Activated CD4-positive, alpha-beta T cell treated with anti-CD3 and anti-CD28 coated beads, Interleukin-2, Interleukin-4, amounts not matched to agents 100 ng/mL and 50 ng/mL, durations not matched to agents 16 hours and 8 hours (primary cell): ENCODE results near the gene DNAAF1.

Experiments used
- DNase-seq: peaks from one replicate; pipeline ENCODE4 v3.0.0-alpha.2; 2020; ENCODE audit warnings: low spot score

The DNAAF1 gene

GRCh38 chr16:84161037-84161436 is 15.9 kb downstream of the DNAAF1 start:
- no peak for DNase-seq

GRCh38 chr16:84161801-84162200 is 16.7 kb downstream of the DNAAF1 start:
- no peak for DNase-seq

GRCh38 chr16:84165746-84166145 is 20.6 kb downstream of the DNAAF1 start:
- DNase-seq = no peak

DNA sequence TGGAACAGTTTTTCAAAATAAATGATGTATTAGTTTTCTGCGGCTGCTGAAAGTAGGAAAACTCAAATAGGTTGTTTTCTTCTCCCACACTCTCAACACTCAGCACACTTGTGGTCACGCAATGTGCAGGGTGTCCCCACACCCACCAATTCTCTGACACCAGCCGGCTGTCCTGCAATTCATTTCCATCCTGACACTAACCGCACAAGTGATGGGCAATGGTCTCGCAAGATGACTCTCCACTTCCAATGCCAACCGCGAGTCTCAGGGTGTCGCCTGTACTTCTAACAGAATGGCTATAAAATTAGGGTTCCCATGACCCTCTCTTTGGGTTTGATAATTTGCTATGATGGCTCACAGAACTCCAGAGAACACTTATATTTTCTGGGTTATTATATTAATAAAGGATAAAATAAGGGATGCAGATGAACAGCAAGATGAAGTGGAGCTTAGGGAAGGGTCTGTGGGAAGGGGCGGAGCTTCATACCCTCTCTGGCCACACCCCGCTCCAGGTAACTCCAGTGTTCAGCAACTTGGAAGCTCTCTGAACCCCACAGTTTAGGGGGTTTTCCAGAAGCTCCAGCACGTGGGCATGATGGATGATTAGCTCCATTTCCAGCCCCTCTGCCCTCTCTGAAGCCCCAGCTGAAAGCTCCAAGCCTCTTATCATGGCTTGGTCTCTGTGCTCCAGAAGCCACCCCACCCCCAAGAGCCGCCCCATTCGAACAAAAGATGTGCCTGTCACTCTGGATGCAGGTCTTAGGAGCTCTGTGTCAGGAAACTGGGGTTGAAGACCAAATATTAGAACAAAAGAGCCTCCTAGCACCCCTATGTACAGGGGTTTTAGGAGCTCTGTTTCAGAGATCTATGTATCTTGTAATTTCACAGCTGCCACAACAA is 21.9 kb downstream of the DNAAF1 start:
- peak; percentile 74 for DNase-seq

GRCh38 chr16:84169765-84170310 is 24.7 kb downstream of the DNAAF1 start:
- DNase-seq = no peak

DNA sequence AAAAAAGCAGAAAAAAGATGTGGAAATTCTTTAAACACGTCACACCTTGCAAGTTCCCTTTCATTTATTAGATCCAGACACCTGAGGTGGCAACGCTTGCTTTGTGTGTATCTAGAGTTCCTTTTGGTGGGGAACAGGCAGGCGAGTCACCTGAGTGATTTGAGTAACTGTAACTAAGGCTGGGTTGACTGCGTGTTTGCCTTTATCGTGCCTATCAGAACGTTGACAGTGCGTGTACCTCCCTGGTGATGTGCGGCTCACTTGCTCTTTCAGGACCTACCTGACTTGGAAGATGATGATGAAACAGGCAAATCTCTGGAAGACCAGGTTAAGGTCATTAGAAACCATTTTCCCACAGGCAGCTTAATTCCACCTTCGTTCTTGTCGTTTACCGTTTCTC is 29.3 kb downstream of the DNAAF1 start:
- no peak for DNase-seq

DNA sequence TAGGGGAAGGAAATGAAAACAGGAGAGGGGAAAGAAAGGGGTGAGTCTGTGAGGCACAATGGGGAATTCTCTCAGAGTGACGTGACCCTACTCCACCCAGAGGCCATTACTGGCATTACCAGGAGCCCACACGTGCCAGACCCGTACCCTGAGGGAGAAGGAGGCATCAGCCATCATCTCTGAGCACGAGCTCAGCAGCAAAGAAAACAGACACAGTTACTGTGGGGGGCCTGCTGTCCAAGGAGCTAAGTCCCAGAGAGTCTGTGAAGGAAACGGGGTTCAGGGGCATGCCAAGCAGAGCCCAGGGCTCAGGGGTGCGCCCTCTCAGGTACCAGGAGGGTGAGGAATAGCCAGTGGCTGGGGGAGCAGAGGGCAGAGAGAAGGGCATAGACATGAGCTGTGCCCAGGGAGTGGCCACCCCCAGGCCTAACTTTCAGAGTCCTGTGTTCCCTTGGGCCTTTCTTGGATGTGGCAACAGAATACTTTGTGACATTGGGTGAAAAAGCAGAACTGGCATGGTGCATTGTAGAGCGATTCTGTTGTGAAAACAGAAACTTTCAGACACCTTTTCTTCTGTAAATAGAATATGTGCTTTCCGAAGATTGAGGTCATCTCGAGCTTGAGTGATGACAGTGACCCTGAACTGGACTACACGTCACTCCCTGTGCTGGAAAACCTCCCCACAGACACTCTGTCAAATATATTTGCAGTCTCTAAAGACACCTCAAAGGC is 30.4 kb downstream of the DNAAF1 start:
- DNase-seq = peak; percentile 49

- DNase-seq = no peak
These were observed 31.3 kb downstream of the DNAAF1 start for GRCh38 chr16:84176192-84177053.

GRCh38 chr16:84177741-84178073 is 32.6 kb downstream of the DNAAF1 start:
- no peak for DNase-seq

- DNase-seq = no peak
These were observed 33.1 kb downstream of the DNAAF1 start for GRCh38 chr16:84178146-84178765.

DNA sequence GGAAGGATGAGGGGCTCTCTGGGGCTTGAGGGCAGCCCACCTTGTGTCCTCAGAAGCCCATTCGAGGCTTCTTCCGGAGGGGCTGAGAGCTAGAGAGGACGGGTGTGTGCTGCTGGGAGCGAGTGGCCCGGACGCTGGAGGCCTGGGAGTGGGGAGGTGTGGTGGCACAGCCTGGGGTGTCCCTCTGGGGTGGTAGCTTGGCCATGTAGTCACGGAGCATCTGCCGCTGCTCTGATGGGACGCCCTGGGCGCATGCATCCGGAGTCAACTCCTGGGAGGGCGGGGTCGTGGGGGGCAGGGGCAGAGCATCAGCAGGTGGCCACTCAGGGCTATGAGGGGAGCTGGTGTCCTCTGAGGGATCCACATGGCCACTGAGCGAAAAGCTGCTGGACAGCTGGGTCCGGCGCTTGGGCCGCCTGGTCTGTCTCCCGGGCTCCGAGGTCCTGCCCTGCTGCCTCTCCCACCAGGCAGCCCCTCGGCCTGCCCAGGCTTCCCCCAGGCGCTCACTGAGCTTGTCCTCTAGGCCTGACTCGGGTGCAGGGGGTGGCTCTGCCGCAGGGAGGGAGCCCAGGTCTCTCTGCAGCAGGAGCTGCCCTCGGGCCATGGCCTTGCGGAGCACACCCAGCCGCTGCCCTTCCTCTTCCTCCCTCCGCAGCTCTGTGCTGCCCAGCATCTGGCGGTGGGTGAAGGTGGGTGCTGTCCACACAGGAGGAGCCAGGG is 33.9 kb downstream of the DNAAF1 start:
- no peak for DNase-seq

GRCh38 chr16:84179612-84180320 is 34.7 kb downstream of the DNAAF1 start:
- no peak for DNase-seq

GRCh38 chr16:84180519-84181140 is 35.5 kb downstream of the DNAAF1 start:
- DNase-seq = no peak

DNA sequence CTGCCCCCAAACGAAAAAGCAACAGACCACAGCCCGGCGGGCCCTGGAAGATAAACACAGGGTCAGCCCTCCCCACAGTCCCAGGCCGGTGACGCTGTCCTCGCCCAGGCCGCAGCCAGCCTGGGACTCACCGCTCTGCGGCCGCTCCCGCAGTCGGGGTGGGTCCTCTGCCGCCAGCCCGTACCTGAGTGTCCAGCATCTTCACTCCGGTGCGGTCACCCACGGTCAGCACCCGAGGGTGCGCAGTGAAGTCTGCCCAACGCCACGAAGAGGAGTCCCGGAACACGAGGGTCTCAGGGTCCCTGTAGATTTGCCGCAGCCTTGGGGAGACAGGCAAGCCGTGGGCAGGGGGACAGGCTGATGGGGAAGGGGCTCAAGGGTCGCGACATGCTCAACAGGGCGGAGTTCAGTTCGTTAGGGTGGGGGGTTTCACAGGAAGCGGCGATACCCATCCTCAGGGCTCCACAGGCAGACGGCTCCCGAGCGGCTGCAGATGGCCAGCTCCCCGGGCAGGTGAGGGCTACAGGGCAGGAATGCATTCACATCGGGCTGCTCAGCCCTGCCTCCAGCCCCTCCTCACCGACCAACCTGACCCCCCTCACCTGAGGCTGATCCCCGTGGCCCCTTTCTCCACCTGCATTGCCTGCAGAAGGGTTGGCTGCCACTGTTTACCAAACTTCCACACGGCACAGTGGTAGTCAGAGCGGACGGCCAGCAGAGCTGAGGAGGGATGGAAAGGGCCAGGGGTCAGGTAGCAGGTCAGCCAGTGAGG is 36.2 kb downstream of the DNAAF1 start:
- no peak for DNase-seq

- DNase-seq = no peak
These were observed 37.0 kb downstream of the DNAAF1 start for GRCh38 chr16:84182104-84182503.

DNA sequence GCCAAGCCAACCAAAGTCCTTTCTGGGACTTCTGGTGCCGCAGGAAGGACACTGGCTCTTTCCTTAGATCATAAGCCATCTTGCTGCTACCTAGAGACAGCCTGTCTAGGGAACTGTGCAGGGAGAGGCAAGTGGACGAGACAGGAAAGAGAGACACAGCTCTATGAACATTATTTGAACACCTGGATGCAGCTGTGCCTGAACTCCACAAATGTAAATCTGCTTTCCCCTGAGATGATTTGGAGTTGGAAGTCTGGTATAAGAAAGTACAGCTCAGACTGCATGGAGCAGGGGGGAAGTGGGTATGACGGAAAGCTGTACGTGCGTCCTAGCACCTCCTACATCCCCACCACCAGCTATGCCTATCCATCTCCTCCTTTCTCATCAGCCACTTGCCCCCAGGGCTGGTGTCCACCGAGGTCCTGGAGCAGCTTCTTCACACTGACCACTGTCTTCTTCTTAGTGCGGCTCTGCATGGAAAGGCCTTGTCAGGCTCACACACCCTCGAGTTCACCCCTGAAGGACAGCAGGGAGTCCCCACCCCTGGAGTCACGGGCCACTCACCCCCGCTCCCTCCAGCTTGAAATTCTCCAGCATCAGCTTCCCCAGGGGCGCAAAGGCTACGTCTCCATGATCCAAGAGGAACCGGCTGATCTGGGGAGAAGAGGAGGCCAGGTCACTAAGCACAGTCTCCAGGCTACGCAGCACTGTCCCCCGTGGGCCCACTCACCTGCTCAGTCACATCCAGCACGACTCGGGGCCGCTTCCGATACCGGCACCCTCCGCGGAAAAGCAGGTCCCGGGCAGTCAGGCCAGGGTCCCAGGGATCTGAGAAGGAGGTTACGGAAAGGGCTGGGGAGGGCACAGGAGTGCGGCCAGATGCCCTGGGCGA is 37.8 kb downstream of the DNAAF1 start:
- no peak for DNase-seq

GRCh38 chr16:84183572-84183875 is 38.4 kb downstream of the DNAAF1 start:
- DNase-seq = no peak

GRCh38 chr16:84183911-84184591 is 38.9 kb downstream of the DNAAF1 start:
- no peak for DNase-seq
